ENCODE results near the gene NDUFB1. TPM values are rescaled to one million over a fixed set of nuclear protein-coding genes. Genes with fewer than 3 reads are reported as not detected.

The NDUFB1 gene
- total RNA-seq, 1 experiment from 2014 or later, result 115 TPM

DNA sequence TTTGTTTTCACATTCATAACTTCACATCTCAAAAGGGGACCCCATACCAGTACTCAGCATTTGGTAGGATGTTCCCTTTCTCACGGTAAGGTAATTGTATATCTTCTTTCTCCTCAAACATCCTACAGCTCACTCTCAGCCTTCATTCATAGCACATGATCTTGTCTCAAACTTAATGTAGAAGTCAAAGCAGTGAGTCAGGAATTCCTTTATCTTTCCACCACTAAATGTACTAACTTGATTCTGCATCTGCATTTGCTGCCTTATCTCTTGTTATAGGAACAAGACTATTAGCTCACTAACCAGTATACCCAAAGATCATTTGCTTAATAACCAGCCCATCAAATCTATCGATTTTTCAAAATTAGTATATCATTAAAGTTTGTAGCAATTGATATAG is 23.2 kb upstream of the NDUFB1 start:
- TF ChIP-seq, protein P1, sequence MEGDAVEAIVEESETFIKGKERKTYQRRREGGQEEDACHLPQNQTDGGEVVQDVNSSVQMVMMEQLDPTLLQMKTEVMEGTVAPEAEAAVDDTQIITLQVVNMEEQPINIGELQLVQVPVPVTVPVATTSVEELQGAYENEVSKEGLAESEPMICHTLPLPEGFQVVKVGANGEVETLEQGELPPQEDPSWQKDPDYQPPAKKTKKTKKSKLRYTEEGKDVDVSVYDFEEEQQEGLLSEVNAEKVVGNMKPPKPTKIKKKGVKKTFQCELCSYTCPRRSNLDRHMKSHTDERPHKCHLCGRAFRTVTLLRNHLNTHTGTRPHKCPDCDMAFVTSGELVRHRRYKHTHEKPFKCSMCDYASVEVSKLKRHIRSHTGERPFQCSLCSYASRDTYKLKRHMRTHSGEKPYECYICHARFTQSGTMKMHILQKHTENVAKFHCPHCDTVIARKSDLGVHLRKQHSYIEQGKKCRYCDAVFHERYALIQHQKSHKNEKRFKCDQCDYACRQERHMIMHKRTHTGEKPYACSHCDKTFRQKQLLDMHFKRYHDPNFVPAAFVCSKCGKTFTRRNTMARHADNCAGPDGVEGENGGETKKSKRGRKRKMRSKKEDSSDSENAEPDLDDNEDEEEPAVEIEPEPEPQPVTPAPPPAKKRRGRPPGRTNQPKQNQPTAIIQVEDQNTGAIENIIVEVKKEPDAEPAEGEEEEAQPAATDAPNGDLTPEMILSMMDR (IDR thresholded peaks at IDR 0.05; ENCODE audit: insufficient read depth in 1 of 2, low read depth in 1 of 2, low read length in 1 of 2, severe bottlenecking in 1 of 2, unreplicated experiment in 1 of 2), result no peak
- no peaks in the 10 kb centered on the region for H3K27me3 ChIP-seq (replicated peaks; ENCODE audit: control insufficient read depth, insufficient read depth, low read length)
- Mint-ChIP-seq H3K27me3 (ENCODE audit: insufficient read depth, unreplicated experiment) (no peaks in the 10 kb centered on the region), H3K4me3 (ENCODE audit: unreplicated experiment) (no peak overlapping the region), H3K36me3 (ENCODE audit: insufficient read depth, unreplicated experiment) (peaks cover 55% of the 10 kb centered on the region), H3K4me1 (ENCODE audit: low read depth, unreplicated experiment) (no peaks in the 10 kb centered on the region), H3K27ac (ENCODE audit: unreplicated experiment) (no peak overlapping the region), H3K9me3 (ENCODE audit: unreplicated experiment) (no peaks in the 10 kb centered on the region)
- ChIA-PET POLR2A (no interaction called here), CTCF (no interaction called here)
- intact Hi-C loops (cut with micrococcal nuclease; ENCODE audit: unreplicated experiment), result no loop called here
- peaks cover 2% of the 10 kb centered on the region for H3K36me3 ChIP-seq (ENCODE audit: control insufficient read depth, insufficient read depth, low read length)
- no TSS peak for BruUV-seq (replicated peaks)
- H3K4me1 ChIP-seq, result no peaks in the 10 kb centered on the region
- no peak for DNase-seq
- H3K9me3 ChIP-seq, result no peaks in the 10 kb centered on the region
- H3K4me3 ChIP-seq (ENCODE audit: low read depth, low read length), result no peak overlapping the region

DNA sequence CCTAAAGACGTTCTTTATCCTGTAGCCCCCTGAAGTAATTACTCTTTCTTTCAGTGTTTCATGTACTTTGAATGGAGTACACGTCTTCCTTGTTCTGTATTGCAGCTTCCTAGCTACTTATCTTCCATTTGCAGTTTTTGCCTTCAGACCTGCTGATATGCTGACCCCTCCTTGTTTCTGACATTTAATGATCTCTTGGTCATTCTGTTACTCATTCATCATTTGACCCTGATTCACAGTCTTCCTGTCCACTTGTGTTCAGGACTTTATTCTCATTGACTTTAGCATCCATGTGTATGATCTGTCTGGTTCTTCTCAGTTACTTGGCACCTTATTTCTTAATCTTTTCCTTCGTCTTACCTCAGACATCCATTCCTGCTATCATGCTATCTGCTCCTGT is 22.5 kb upstream of the NDUFB1 start:
- Histone ChIP-seq H3K4me1 (no peaks in the 10 kb centered on the region), H3K27me3 (replicated peaks; ENCODE audit: control insufficient read depth, insufficient read depth, low read length) (no peaks in the 10 kb centered on the region), H3K4me3 (ENCODE audit: low read depth, low read length) (no peak overlapping the region), H3K9me3 (no peaks in the 10 kb centered on the region), H3K36me3 (ENCODE audit: control insufficient read depth, insufficient read depth, low read length) (peaks cover 2% of the 10 kb centered on the region)
- DNase-seq, result no peak
- Mint-ChIP-seq H3K4me1 (ENCODE audit: low read depth, unreplicated experiment) (no peaks in the 10 kb centered on the region), H3K27me3 (ENCODE audit: insufficient read depth, unreplicated experiment) (no peaks in the 10 kb centered on the region), H3K4me3 (ENCODE audit: unreplicated experiment) (no peak overlapping the region), H3K36me3 (ENCODE audit: insufficient read depth, unreplicated experiment) (peaks cover 56% of the 10 kb centered on the region), H3K9me3 (ENCODE audit: unreplicated experiment) (no peaks in the 10 kb centered on the region), H3K27ac (ENCODE audit: unreplicated experiment) (no peak overlapping the region)
- BruUV-seq (replicated peaks), result no TSS peak
- POLR2A ChIA-PET, result no interaction called here
- TF ChIP-seq, protein P1 (IDR thresholded peaks at IDR 0.05; ENCODE audit: insufficient read depth in 1 of 2, low read depth in 1 of 2, low read length in 1 of 2, severe bottlenecking in 1 of 2, unreplicated experiment in 1 of 2), result no peak
- intact Hi-C loops (cut with micrococcal nuclease; ENCODE audit: unreplicated experiment), result no loop called here
- CTCF ChIA-PET, result no interaction called here

DNA sequence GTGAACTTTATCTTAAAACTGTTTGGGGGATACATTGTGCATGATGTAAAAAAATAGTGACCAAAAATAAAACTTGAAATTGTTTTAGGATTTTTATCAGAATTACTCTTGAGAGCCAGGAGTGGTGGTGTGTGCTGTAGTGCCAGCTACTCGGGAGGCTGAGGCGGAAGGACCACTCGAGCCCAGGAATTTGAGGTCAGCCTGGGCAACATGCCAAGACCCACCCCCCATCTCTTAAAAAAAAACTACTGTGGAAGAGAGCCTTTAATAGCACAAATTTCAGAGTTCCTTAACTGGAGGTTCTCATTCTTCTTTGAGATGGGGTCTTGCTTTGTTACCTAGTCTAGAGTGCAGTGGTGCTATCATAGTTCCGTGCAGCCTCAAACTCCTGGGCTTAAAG is 21.8 kb upstream of the NDUFB1 start:
- Histone ChIP-seq H3K4me3 (ENCODE audit: low read depth, low read length) (no peak overlapping the region), H3K27me3 (replicated peaks; ENCODE audit: control insufficient read depth, insufficient read depth, low read length) (no peaks in the 10 kb centered on the region), H3K36me3 (ENCODE audit: control insufficient read depth, insufficient read depth, low read length) (peaks cover 2% of the 10 kb centered on the region), H3K4me1 (no peaks in the 10 kb centered on the region), H3K9me3 (no peaks in the 10 kb centered on the region)
- TF ChIP-seq, protein P1 (IDR thresholded peaks at IDR 0.05; ENCODE audit: insufficient read depth in 1 of 2, low read depth in 1 of 2, low read length in 1 of 2, severe bottlenecking in 1 of 2, unreplicated experiment in 1 of 2), result no peak
- no peaks in the 10 kb centered on the region for H3K9me3 Mint-ChIP-seq (ENCODE audit: unreplicated experiment)
- no TSS peak for BruUV-seq (replicated peaks)
- ChIA-PET CTCF (no interaction called here), POLR2A (no interaction called here)
- peaks cover 62% of the 10 kb centered on the region for H3K36me3 Mint-ChIP-seq (ENCODE audit: insufficient read depth, unreplicated experiment)
- intact Hi-C loops (cut with micrococcal nuclease; ENCODE audit: unreplicated experiment), result no loop called here
- no peaks in the 10 kb centered on the region for H3K27me3 Mint-ChIP-seq (ENCODE audit: insufficient read depth, unreplicated experiment)
- H3K4me3 Mint-ChIP-seq (ENCODE audit: unreplicated experiment), result no peak overlapping the region
- no peak overlapping the region for H3K27ac Mint-ChIP-seq (ENCODE audit: unreplicated experiment)
- DNase-seq, result no peak
- H3K4me1 Mint-ChIP-seq (ENCODE audit: low read depth, unreplicated experiment), result no peaks in the 10 kb centered on the region

Data from Caco-2 (cell line).